ENCODE data around the gene STARD10.

- TF ChIP-seq POLR2A (IDR thresholded peaks at IDR 0.05; ENCODE audit: low read depth): no peak
- peak; percentile 78 to 94 (median 94) for TF ChIP-seq CTCF (IDR thresholded peaks at IDR 0.05)
Observed at GRCh38 chr11:72724851-72725723, 68.8 kb downstream of the STARD10 start.
